Smooth muscle cell (in vitro differentiated cells): ENCODE data around the gene GOLGA5. TPM values are rescaled to one million over a fixed set of nuclear protein-coding genes. Genes with fewer than 3 reads are reported as not detected.
"Not testable (repeated sequence)": the region's sequence is repeated elsewhere in the genome, so short reads cannot be mapped to it uniquely, and the experiment has no call there.

Experiments
- DNase-seq: peaks from one replicate; lab custom pipeline; 2025; ENCODE audit not compliant: unreplicated experiment; lab: John Stamatoyannopoulos, UW
- H2AFZ ChIP-seq: fragments of 200-600 bp; sonication (generic); 2 replicates; pipeline ENCODE4 v1.6.0; 2016; ENCODE audit warnings: antibody characterized with exemption, low read depth, mild to moderate bottlenecking
- H3F3A ChIP-seq: fragments of 200-600 bp; sonication (generic); 2 replicates; pipeline ENCODE4 v1.6.0; 2017; ENCODE audit warnings: antibody characterized with exemption, low read depth
- H3K27ac ChIP-seq: fragments of 200-600 bp; sonication (generic); 2 replicates; pipeline ENCODE4 v1.5.1; 2016; ENCODE audit warnings: low read depth, mild to moderate bottlenecking
- H3K27me3 ChIP-seq: fragments of 200-600 bp; sonication (generic); 2 replicates; pipeline ENCODE4 v1.6.1; 2016; ENCODE audit warnings: low read depth, mild to moderate bottlenecking
- H3K36me3 ChIP-seq: fragments of 200-600 bp; sonication (generic); 2 replicates; pipeline ENCODE4 v1.5.1; 2016; ENCODE audit warnings: low read depth
- H3K4me1 ChIP-seq: fragments of 200-600 bp; sonication (generic); 2 replicates; pipeline ENCODE4 v1.5.1; 2016; ENCODE audit warnings: low read depth
- H3K4me2 ChIP-seq: fragments of 200-600 bp; sonication (generic); 2 replicates; pipeline ENCODE4 v1.6.0; 2016; ENCODE audit warnings: mild to moderate bottlenecking
- H3K4me3 ChIP-seq: fragments of 200-600 bp; sonication (generic); 2 replicates; pipeline ENCODE4 v1.5.1; 2016; ENCODE audit warnings: mild to moderate bottlenecking
- H3K79me2 ChIP-seq: fragments of 200-600 bp; sonication (generic); 2 replicates; pipeline ENCODE4 v1.6.0; 2016; ENCODE audit warnings: low read depth, mild to moderate bottlenecking
- H3K9ac ChIP-seq: fragments of 200-600 bp; sonication (generic); 2 replicates; pipeline ENCODE4 v1.6.0; 2016; ENCODE audit warnings: low read depth
- H3K9me3 ChIP-seq: fragments of 200-600 bp; sonication (generic); replicated peaks from 2 replicates; pipeline ENCODE4 v1.5.1; 2016; ENCODE audit warnings: low read depth
- H4K20me1 ChIP-seq: fragments of 200-600 bp; sonication (generic); 2 replicates; pipeline ENCODE4 v1.6.0; 2016; ENCODE audit warnings: low read depth
- CTCF ChIP-seq: fragments of 200-600 bp; sonication (generic); IDR thresholded peaks from 2 replicates; pipeline ENCODE4 v1.5.1; 2017; ENCODE audit warnings: borderline replicate concordance, mild to moderate bottlenecking, antibody characterized with exemption; ENCODE audit not compliant: insufficient read depth, poor library complexity, severe bottlenecking
- WGBS: methylation state at CpG from one replicate; pipeline ENCODE4 v1.1.7; 2016; ENCODE audit warnings: low lambda C conversion rate; 5-methylcytosine and 5-hydroxymethylcytosine counted together
- polyA plus RNA-seq: library from polyadenylated mRNA; unstranded; fragments of >200 nt; fragmentation: Nextera tagmentation; extraction: Ambion mirVana; gene quantifications from 2 replicates; pipeline ENCODE4 v1.2.1, GENCODE V29; 2016
- total RNA-seq: library from RNA; depleted of rRNA; stranded (reverse); fragments of >200 nt; gene quantifications from 2 replicates; pipeline ENCODE4 v1.2.3, GENCODE V29; 2014

Gene GOLGA5
- total and polyA plus RNA-seq, 2 experiments from 2014 or later: 67.0 to 70.3 TPM

GRCh38 chr14:92820536-92820840 is 26.4 kb downstream of the GOLGA5 start:
- 92% methylated on average over 7 of the region's 7 CpGs for WGBS
- H3K9me3 ChIP-seq, H3K4me3 ChIP-seq, H3F3A ChIP-seq, H3K79me2 ChIP-seq, H2AFZ ChIP-seq, H3K4me1 ChIP-seq, H3K4me2 ChIP-seq, H3K9ac ChIP-seq, H3K27me3 ChIP-seq, DNase-seq, H3K27ac ChIP-seq: not testable (repeated sequence)
- H4K20me1 ChIP-seq: peaks cover 36% of the 10 kb centered on the region
- H3K36me3 ChIP-seq: peaks cover 64% of the 10 kb centered on the region

- Histone ChIP-seq H3K9me3 (no peaks in the 10 kb centered on the region), H3K36me3 (peaks cover 52% of the 10 kb centered on the region), H3K79me2 (no peaks in the 10 kb centered on the region), H3K27me3 (no peaks in the 10 kb centered on the region), H3K9ac (no peak overlapping the region), H3K4me1 (no peaks in the 10 kb centered on the region), H4K20me1 (peaks cover 35% of the 10 kb centered on the region), H2AFZ (no peak overlapping the region), H3K4me2 (no peak overlapping the region), H3K27ac (no peak overlapping the region), H3K4me3 (no peak overlapping the region), H3F3A (no peaks in the 10 kb centered on the region)
- WGBS: 91% methylated on average over 2 of the region's 2 CpGs
- DNase-seq: no peak
- no peak for TF ChIP-seq CTCF
Observed at GRCh38 chr14:92830902-92831301, 36.8 kb downstream of the GOLGA5 start.

- Histone ChIP-seq H3K36me3 (peaks cover 48% of the 10 kb centered on the region), H3K27me3 (no peaks in the 10 kb centered on the region), H3F3A (no peaks in the 10 kb centered on the region), H2AFZ (no peak overlapping the region), H3K4me1 (no peaks in the 10 kb centered on the region), H3K4me2 (no peak overlapping the region), H3K4me3 (no peak overlapping the region), H3K9me3 (no peaks in the 10 kb centered on the region), H3K79me2 (no peaks in the 10 kb centered on the region), H3K27ac (no peak overlapping the region), H4K20me1 (peaks cover 35% of the 10 kb centered on the region), H3K9ac (no peak overlapping the region)
- 40% methylated on average over 7 of the region's 7 CpGs for WGBS
- no peak for TF ChIP-seq CTCF
- DNase-seq: no peak
Observed at GRCh38 chr14:92832137-92832700, 38.1 kb downstream of the GOLGA5 start.

GRCh38 chr14:92841930-92842329 is 47.8 kb downstream of the GOLGA5 start:
- WGBS: 98% methylated on average over 4 of the region's 4 CpGs
- Histone ChIP-seq H3K4me2 (no peak overlapping the region), H3K79me2 (no peaks in the 10 kb centered on the region), H3K4me1 (no peaks in the 10 kb centered on the region), H3K27ac (no peak overlapping the region), H3F3A (no peaks in the 10 kb centered on the region), H2AFZ (no peak overlapping the region), H4K20me1 (no peaks in the 10 kb centered on the region), H3K9ac (no peak overlapping the region), H3K36me3 (peaks cover 17% of the 10 kb centered on the region), H3K27me3 (no peaks in the 10 kb centered on the region), H3K9me3 (no peaks in the 10 kb centered on the region), H3K4me3 (no peak overlapping the region)
- no peak for TF ChIP-seq CTCF
- DNase-seq: no peak
